Stimulated activated CD8-positive, alpha-beta memory T cell treated with anti-CD3 and anti-CD28 coated beads, Interleukin-7, amount 100 ng/mL, for 1 hour (primary cell): ENCODE measurements around the gene GLYATL3.

Source experiments
- DNase-seq, 2 donors: peaks; one replicate each; pipeline ENCODE4 v3.0.0-alpha.2; 2020; ENCODE audit warnings: low read depth in 2 of 2

Gene GLYATL3

DNA sequence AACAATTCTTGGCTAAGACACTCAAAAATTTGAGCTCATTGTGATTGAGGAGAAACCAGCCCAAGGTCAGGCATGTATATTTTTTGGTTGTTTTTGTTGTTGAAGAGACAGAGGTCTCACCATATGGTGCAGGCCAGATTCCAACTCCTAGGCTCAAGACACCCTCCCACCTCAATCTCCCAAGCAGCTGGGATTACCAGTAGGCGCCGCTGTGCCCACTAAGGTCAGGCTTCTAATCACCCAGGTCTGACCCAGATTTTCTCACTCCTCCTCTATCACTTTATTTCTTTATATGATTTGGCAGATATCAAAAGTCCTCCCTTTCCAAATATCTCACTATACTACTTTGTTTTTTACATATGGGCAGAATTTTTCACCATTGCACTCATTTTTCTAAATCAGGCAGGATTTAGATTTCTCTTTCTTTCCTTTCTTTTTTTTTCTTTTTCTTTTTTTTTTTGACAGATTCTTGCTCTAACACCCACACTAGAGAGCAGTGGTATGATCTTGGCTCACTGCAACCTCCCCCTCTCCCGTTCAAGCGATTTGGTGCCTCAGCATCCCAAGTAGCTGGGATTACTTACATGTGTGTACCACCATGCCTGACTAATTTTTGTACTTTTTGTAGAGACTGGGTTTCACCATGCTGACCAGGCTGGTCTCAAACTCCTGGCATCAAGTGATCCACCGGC, 49.0 kb downstream of the GLYATL3 start:
- DNase-seq, result no peak

DNA sequence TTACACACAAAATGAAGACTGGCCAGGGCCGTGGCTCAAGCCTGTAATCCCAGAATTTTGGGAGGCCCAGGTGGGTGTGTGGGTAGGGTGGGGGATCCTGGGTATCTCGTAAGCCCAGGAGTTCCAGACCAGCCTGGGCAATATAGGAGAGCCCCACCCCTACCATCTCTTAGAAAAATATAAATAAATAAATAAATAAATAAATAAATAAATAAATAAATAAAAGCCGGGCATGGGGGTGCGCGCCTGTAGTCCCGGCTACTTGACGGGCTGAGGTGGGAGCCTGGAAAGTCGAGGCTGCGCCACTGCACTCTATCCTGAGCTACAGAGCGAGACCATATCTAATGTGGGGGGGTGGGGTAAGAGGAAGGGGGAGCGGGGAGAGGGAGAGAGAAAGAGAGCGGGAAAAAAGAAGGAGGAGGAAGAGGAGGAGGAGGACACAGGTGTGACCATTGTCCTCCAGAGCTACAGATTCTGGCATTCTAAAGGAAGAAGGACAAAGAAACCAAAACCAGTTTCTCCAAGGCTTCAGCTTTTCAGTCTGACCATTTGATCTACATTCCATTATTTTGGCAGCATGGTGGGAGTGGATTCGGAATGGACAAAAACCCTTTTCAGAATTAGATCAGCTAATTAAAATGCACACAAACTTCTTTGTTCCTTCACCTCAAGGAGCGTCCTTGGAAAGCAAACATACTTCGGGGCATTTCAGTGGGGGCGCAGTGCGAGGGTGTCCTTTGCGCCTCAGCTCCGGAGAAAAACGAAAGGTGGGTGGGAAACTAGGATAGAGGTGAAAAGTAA, 50.2 kb downstream of the GLYATL3 start:
- no peak for DNase-seq

- no peak for DNase-seq
Observed at GRCh38 chr6:49550492-49551077, 50.9 kb downstream of the GLYATL3 start, which contains the start of gene C6orf141. Gene C6orf141 (plus strand): TSS chr6:49550668. CDS start chr6:49550793, 125 bp downstream.

GRCh38 chr6:49551078-49551865, 51.5 kb downstream of the GLYATL3 start:
- DNase-seq, result no peak

GRCh38 chr6:49551866-49552129, 52.1 kb downstream of the GLYATL3 start:
- no peak for DNase-seq

- no peak for DNase-seq
Observed at GRCh38 chr6:49552596-49552995, 52.9 kb downstream of the GLYATL3 start.

- DNase-seq, result no peak
Observed at GRCh38 chr6:49553384-49553783, 53.7 kb downstream of the GLYATL3 start.

DNA sequence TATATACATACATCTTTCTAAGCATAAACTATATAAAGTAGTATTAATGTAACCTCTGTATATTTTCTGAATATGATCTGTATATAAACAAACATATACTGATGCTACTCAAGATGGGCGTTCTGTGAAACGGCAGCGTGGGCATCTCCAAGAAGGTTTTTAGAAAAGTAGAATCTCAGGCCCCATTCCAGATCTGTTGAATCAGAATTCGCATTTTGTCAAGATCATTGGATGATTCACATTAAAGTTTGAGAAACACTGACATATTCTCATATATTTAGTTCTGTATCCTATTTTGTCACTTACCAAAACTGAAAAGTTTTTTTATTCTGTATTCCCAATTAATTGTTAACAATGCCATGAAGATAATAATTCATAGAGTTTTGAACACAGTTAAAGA, 56.2 kb downstream of the GLYATL3 start:
- no peak for DNase-seq

DNA sequence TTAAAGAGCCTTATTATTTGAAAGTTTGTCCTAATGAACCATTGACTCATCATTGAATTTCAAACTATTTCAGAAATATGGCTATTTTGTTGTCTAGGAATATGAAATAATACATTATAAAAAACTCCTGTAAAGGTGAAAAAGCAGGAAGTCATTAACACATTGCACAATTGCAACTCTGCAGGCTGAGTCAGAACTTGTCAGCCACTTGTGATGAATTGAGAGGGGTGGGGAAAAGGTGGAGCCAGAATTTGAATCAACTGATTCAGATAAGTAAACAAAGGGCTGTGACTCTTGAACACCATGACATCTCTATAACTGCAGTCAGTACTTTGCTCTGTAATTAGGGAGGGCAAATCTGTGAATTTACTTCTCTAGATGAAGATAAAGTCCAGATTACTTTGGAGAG, 56.7 kb downstream of the GLYATL3 start:
- no peak for DNase-seq

GRCh38 chr6:49557177-49557576, 57.5 kb downstream of the GLYATL3 start:
- DNase-seq, result no peak

DNA sequence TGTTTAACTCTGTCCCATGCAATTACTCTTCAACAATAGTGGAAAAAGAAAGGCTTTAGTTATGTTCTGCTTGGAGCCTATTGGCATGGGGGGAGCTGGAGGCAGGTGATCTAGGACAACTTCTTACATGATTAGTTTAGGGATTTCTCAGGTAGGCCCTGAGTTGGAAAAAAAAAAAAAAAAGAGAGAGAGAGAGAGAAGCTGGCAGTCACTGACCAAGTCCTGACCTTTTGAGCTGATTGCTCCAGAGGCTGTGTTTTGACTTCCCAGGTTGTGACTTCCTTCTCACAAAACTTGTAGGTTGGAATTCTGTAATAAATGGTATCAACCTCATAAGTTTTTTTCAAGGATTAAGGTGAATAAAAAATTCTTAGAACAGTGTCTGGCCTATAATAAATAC, 58.5 kb downstream of the GLYATL3 start:
- no peak for DNase-seq

DNA sequence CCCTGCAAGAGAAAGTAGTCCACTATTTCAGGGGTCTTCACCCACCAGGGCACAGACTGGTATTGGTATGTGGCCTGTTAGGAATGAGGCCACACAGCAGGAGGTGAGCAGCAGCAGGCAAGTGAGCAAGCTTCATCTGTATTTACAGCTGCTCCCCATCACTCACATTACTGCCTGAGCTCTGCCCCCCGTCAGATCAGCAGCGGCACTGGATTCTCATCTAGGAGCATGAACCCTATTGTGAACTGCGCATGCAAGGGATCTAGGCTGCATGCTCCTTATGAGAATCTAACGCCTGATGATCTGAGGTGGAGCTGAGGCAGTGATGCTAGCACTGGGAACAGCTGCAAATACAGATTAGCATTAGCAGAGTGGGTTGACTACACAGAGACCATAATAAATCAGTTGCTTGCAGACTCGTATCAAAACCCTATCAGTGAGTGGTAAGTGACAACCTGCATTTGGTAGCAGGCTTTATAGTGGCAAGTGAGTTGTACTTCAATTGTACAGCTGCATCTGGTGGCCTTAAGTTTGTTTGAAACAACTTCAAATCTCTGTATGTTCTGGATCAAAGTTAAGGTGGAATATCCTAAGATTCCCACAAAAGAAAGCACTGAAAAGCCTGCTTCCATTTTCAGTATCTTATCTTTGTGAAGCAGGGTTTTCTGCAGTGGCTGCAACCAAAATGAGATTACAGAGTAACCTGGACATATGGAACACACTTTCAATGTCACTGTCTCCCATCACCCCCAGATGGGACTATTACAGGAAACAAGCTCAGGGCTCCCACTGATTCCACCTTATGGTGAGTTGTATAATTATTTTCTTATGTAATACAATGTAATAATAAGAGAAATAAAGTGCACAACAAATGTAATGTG, 63.5 kb downstream of the GLYATL3 start:
- DNase-seq, result no peak

- DNase-seq, result no peak
Observed at GRCh38 chr6:49564552-49564951, 64.8 kb downstream of the GLYATL3 start.

- DNase-seq, result no peak
Observed at GRCh38 chr6:49565261-49565660, 65.5 kb downstream of the GLYATL3 start.

DNA sequence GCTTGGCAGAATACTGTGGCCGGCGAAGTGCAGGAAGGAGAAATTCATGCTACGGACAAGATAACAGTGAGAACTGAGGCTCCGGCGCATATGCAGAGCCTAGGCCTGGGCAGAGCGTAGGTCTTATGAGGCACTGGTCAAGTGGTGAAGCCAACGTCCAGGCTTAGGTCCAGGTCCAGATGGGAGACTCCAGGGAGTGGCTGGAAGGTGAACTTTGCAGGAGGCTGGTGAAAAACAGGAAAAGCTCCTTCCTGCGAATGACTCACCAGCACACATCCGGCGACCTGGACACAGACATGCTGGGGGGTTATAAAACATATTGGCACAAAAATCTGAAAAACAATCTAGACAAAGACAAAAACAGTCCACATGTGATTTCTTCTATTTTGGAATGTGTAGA, 66.1 kb downstream of the GLYATL3 start:
- no peak for DNase-seq

DNA sequence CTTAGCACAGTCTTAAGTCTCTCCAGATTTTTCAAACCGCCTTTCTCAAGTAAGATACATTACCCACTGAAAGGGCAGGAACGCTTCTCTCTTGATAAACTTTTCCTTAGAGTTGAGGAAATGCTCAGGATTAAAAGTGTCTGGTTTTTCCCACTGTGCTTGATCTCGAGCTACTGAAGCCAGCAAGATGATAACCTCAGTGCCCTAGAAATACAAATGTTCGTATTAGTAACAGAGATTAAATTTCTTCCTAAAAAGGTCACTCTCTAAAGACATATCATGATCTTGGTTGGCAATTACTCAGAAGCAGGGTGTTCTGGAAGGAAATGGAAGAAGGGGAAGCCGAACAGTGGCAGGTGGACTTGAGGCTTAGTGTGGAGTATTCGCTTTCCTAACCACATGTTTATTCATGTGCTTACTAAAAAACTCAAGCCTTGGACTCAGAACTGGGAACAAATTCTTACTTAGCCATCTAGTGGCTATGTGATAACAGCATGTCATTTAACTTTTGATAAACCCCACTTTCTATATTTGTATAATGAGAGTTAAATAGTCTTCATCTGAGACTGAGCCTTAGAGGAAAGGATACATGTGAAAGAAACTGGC, 70.9 kb downstream of the GLYATL3 start:
- no peak for DNase-seq

DNA sequence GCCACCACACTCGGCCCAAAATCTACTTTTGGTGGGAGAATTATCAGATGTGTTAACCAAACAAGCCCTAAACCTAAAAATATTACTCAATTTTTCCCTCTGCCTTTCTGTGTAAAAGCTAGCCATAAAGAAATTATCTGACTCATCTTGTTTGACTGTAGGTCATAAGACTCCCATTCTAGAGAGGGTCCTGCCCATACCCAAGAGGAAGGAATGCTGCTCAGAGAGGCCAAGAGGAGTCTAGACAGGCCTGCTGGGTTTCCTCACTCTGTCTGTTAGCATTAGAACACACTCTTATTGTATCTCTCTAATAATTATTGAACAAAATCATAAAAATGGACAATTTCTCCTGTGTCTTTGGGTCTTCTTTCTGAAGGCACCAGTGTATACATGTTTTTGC, 76.9 kb downstream of the GLYATL3 start:
- DNase-seq, result no peak
